ENCODE measurements around the gene LRRC32. TPM values are rescaled to one million over a fixed set of nuclear protein-coding genes. Genes with fewer than 3 reads are reported as not detected.

LRRC32 gene
- total and polyA plus RNA-seq, 2 of the 4 experiments (the other 2 are of a cell fraction), result 5.2 to 13.7 TPM

DNA sequence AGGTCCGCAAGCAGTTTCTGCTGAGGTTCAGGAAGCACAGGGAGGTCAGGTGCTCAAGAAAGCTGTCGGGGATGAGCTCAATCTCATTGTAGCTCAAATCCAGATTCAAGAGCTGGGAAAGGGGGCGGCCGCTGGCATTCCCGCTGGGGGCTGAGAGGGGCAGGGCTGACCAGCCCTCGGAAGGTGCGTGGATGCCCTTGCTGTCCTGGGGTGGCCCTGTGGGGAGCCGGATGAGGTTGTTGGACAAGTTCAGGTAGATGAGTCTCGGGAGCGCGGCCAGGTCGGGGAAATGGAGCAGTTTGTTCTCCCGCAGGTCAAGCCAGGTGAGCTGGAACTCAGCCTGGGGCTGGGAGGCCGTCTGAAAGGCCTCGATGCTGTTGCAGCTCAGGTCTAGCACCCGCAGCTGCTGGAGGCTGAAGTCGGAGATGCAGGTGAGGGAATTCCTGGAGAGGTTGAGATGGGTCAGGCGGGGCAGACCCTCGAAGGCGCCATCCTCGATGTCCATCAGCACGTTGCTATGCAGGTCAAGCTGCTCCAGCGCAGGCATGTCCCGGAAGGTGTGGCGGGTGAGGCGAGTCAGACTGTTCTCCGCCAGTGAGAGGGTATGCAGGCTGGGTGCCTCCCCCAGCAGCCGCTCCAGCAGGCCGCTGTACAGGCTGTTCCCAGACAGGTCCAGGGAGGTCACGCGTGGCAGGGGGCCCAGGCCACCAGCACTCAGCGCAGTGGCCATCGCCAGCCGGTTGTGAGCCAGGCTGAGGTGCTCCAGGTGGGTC, 9.8 kb downstream of the LRRC32 start (continued):
- no peak for TF ChIP-seq MXI1 (IDR thresholded peaks at IDR 0.05; ENCODE audit: borderline replicate concordance, low read depth, low read length)

DNA sequence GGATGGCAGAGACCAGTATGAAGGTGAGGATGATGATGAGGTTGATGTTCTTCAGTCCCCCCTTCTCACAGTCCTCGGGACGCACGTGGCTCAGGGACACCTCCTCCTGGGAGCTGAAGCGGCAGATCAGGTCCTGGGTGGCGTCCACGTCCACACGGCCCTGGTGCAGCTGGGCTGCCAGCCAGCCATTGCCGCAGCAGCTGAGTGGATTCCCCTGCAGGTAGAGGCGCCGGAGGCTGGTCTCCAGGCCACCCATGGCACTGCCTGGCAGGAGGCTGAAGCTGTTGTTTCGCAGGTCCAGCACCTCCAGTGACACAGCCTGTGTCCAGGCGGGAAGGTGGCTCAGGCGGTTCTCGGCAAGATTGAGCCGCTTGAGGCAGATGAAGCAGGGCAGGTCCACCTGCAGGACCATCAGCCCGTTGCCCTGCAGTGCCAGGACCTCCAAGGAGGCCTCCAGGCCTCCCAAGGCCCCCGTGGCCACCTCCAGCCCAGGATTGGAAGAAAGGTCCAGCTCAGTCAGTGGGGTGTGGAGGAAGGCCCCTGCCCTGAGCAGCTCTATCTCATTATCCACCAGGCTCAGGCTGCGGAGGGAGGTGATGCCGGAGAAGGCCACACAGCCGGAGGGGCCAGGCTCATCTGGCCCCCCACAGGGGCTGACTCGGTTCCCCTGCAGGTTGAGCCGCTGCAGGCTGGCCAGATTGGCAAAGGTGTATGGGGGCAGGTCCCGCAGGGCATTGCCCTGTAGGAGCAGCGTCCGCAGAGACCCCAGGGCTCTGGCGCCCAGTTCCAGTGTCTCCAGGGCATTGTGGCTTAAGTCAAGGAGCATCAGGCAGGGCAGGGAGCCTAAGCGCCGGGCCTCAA, 10.6 kb downstream of the LRRC32 start:
- no peak overlapping the region for H4K5ac ChIP-seq (ENCODE audit: low read depth, low read length)
- H3K36me3 ChIP-seq (ENCODE audit: control insufficient read depth, insufficient read depth, low read length), result peaks cover 11% of the 10 kb centered on the region; the same call in 1 of the 2 replicates
- H2AK5ac ChIP-seq (ENCODE audit: low read depth, low read length), result no peak overlapping the region
- WGBS, 2 experiments (ENCODE audit: extremely low coverage in 2 of 2, insufficient read length in 1 of 2), result 94% methylated on average over 11 of the region's 28 CpGs; no CpG with 5 or more reads in 1 of the 2 experiments
- intact Hi-C loops (cut with micrococcal nuclease), result no loop called here
- H2BK120ac ChIP-seq (ENCODE audit: low read depth, low read length), result no peak overlapping the region
- no peak overlapping the region for H3K56ac ChIP-seq (ENCODE audit: extremely low read depth, insufficient read depth, low read length)
- no peak overlapping the region for H3K4me2 ChIP-seq (ENCODE audit: low read depth, low read length)
- dilution Hi-C loops (cut with HindIII; ENCODE audit: low sequenced_read_pairs, unreplicated experiment), result no loop called here
- no peak overlapping the region for H3K14ac ChIP-seq (replicated peaks; ENCODE audit: low read depth, low read length)
- peaks cover 20% of the 10 kb centered on the region for H3K4me1 ChIP-seq (ENCODE audit: control insufficient read depth, insufficient read depth, low read length)
- no peak overlapping the region for H3K4me3 ChIP-seq (ENCODE audit: insufficient read depth, low read depth, low read length)
- no peak overlapping the region for H2AFZ ChIP-seq (replicated peaks; ENCODE audit: low read length, poor library complexity)
- no peak overlapping the region for H2BK5ac ChIP-seq (ENCODE audit: low read depth, low read length, poor library complexity, severe bottlenecking)
- DNase-seq, result no peak
- ChIA-PET POLR2A (ENCODE audit: unreplicated experiment) (interaction anchor here (0.6 kb wide), 1 partner anchor 12 kb away, joined by 3 read pairs; no protein-coding TSS in a partner anchor), CTCF (no interaction called here)
- no peak overlapping the region for H3K18ac ChIP-seq (ENCODE audit: low read depth, low read length)
- H3K9me3 ChIP-seq (ENCODE audit: control insufficient read depth, insufficient read depth, low read length), result no peaks in the 10 kb centered on the region
- no peak overlapping the region for H3K9ac ChIP-seq (ENCODE audit: low read depth, low read length)
- peak overlapping the region; percentile 50 for H2AK9ac ChIP-seq (replicated peaks; ENCODE audit: low read depth, low read length, poor library complexity)
- H3K23ac ChIP-seq (ENCODE audit: low read depth, low read length), result no peak overlapping the region
- no peak overlapping the region for H4K91ac ChIP-seq (ENCODE audit: insufficient read depth, low read depth, low read length)
- peaks cover 14% of the 10 kb centered on the region for H3K9me1 ChIP-seq (ENCODE audit: insufficient read depth, low read length)
- ATAC-seq (ENCODE audit: low read depth), result no peak
- in situ Hi-C loops (cut with MboI; ENCODE audit: low sequenced_read_pairs), result no loop called here
- no TSS peak for BruUV-seq (replicated peaks)
- no peak overlapping the region for H3K4ac ChIP-seq (ENCODE audit: low read depth, low read length)
- no peak overlapping the region for H3K27ac ChIP-seq (ENCODE audit: insufficient read depth, low read length)
- H2BK20ac ChIP-seq (ENCODE audit: low read depth, low read length), result no peak overlapping the region
- TF ChIP-seq BHLHE40 (IDR thresholded peaks at IDR 0.05; ENCODE audit: low read depth, low read length) (no peak), ELK1 (IDR thresholded peaks at IDR 0.05; ENCODE audit: borderline replicate concordance, low read depth, low read length) (no peak), MXI1 (IDR thresholded peaks at IDR 0.05; ENCODE audit: borderline replicate concordance, low read depth, low read length) (no peak), NFE2L2 (IDR thresholded peaks at IDR 0.05; ENCODE audit: low read depth, low read length) (no peak), RCOR1 (IDR thresholded peaks at IDR 0.05; ENCODE audit: insufficient replicate concordance, low read length) (no peak), RFX5 (IDR thresholded peaks at IDR 0.05; ENCODE audit: low read depth, low read length) (no peak), RAD21 (IDR thresholded peaks at IDR 0.05; ENCODE audit: low read length) (no peak), MAZ (IDR thresholded peaks at IDR 0.05; ENCODE audit: borderline replicate concordance, low read depth, low read length) (no peak), POLR2A (IDR thresholded peaks at IDR 0.05; ENCODE audit: low read depth, low read length) (no peak), FOS (IDR thresholded peaks at IDR 0.05; ENCODE audit: low read depth, low read length) (no peak), CEBPB (IDR thresholded peaks at IDR 0.05; ENCODE audit: low read depth, low read length) (no peak), SMC3 (IDR thresholded peaks at IDR 0.05; ENCODE audit: low read depth, low read length) (no peak)
- no peaks in the 10 kb centered on the region for H3K27me3 ChIP-seq (ENCODE audit: control insufficient read depth, insufficient read depth, low read length)
- no peak overlapping the region for H4K8ac ChIP-seq (ENCODE audit: low read depth in 2 of 2, low read length in 2 of 2)
- no peak overlapping the region for H2BK15ac ChIP-seq (ENCODE audit: low read depth, low read length)
- no peaks in the 10 kb centered on the region for H3K79me1 ChIP-seq (ENCODE audit: low read depth in 1 of 2, low read length in 2 of 2)
- H4K20me1 ChIP-seq (ENCODE audit: insufficient read depth, low read length), result no peaks in the 10 kb centered on the region

All from IMR-90 (cell line).